Sigmoid colon (tissue), 7 donors: ENCODE measurements around the gene UBAP1L. TPM values are rescaled to one million over a fixed set of nuclear protein-coding genes. Genes with fewer than 3 reads are reported as not detected.
"Not testable (repeated sequence)": the region's sequence is repeated elsewhere in the genome, so short reads cannot be mapped to it uniquely, and the experiment has no call there.

Source experiments
- DNase-seq: peaks from one replicate; pipeline ENCODE4 v3.0.0-alpha.2; 2019
- H3K27ac ChIP-seq, 4 donors: fragments of 200-600 bp; sonication (generic); one replicate each; pipeline ENCODE4 v1.5.1; 2016 to 2019; ENCODE audit warnings: mild to moderate bottlenecking in 1 of 4
- H3K27me3 ChIP-seq, 3 donors: fragments of 200-600 bp; sonication (generic); one replicate each; pipeline ENCODE4 v1.5.1; 2019; ENCODE audit warnings: mild to moderate bottlenecking in 1 of 3
- H3K36me3 ChIP-seq, 4 donors: fragments of 200-600 bp; sonication (generic); one replicate each; pipeline ENCODE4 v1.5.1; 2016 to 2019
- H3K4me1 ChIP-seq, 4 donors: fragments of 200-600 bp; sonication (generic); one replicate each; pipeline ENCODE4 v1.5.1; 2017 to 2019
- H3K4me3 ChIP-seq, 4 donors: fragments of 200-600 bp; sonication (generic); one replicate each; pipeline ENCODE4 v1.5.1; 2017 to 2019; ENCODE audit warnings: mild to moderate bottlenecking in 2 of 4, moderate library complexity in 1 of 4
- H3K9me3 ChIP-seq, 4 donors: fragments of 200-600 bp in 3 of 4; sonication (generic) in 3 of 4; one replicate each; pipeline versions ENCODE4 v1.5.1 to v1.6.1; 2013 to 2019
- EP300 ChIP-seq, 4 donors: sonication (generic); formaldehyde crosslinking; IDR thresholded peaks; one replicate each; pipeline ENCODE4 v1.6.1; 2017; ENCODE audit warnings: antibody characterized with exemption in 4 of 4
- POLR2A ChIP-seq, 2 donors: fragments of 450-650 bp; IDR thresholded peaks; one replicate each; pipeline ENCODE4 v1.6.1; 2016; ENCODE audit warnings: antibody characterized with exemption in 2 of 2, mild to moderate bottlenecking in 2 of 2, moderate library complexity in 2 of 2
- POLR2AphosphoS5 ChIP-seq, 4 donors: sonication (generic); formaldehyde crosslinking; IDR thresholded peaks; one replicate each; pipeline ENCODE4 v1.6.1; 2017; ENCODE audit warnings: antibody characterized with exemption in 4 of 4
- WGBS, 2 donors: extraction: QIAGEN DNeasy Blood & Tissue Kit; methylation state at CpG; one replicate each; pipeline ENCODE4 v1.1.7; 2013; 5-methylcytosine and 5-hydroxymethylcytosine counted together
- intact Hi-C: fragments of 100-400 bp; cut with DNase I; formaldehyde crosslinking; loops from one replicate; pipeline ENCODE4 v1.15.1; 2023
- polyA plus RNA-seq, 3 donors: library from polyadenylated mRNA; stranded (reverse); fragments of 200-250 nt; gene quantifications; one replicate each; pipeline ENCODE4 v1.2.3, GENCODE V29; 2013
- total RNA-seq, 4 donors: library from RNA; depleted of rRNA; stranded (reverse); fragments of >200 nt; gene quantifications; one replicate each; pipeline ENCODE4 v1.1.0, GENCODE V29; 2016
- TF ChIP-seq, protein P1 (sequence below), 4 experiments: fragments of 450-650 bp in 3 of 4; fragments of 200-600 bp in 1 of 4; IDR thresholded peaks; one replicate each; pipeline ENCODE4 v1.5.1; 2016 to 2019; ENCODE audit warnings: antibody characterized with exemption in 4 of 4, mild to moderate bottlenecking in 3 of 4, moderate library complexity in 2 of 4
- donor health status: healthy with polysubstance abuse.
- donor health status: Bipolar disorder and iron deficiency.
- donor health status: healthy.

UBAP1L gene
- total and polyA plus RNA-seq, 7 donors = 0.23 to 5.7 (median 4.0) TPM; not detected in 1

- H3K4me1 ChIP-seq = peaks cover 0 to 41% (median 34%) of the 10 kb centered on the region in 4 donors
- TF ChIP-seq POLR2A (IDR thresholded peaks at IDR 0.05) = no peak
- TF ChIP-seq, protein P1, sequence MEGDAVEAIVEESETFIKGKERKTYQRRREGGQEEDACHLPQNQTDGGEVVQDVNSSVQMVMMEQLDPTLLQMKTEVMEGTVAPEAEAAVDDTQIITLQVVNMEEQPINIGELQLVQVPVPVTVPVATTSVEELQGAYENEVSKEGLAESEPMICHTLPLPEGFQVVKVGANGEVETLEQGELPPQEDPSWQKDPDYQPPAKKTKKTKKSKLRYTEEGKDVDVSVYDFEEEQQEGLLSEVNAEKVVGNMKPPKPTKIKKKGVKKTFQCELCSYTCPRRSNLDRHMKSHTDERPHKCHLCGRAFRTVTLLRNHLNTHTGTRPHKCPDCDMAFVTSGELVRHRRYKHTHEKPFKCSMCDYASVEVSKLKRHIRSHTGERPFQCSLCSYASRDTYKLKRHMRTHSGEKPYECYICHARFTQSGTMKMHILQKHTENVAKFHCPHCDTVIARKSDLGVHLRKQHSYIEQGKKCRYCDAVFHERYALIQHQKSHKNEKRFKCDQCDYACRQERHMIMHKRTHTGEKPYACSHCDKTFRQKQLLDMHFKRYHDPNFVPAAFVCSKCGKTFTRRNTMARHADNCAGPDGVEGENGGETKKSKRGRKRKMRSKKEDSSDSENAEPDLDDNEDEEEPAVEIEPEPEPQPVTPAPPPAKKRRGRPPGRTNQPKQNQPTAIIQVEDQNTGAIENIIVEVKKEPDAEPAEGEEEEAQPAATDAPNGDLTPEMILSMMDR (IDR thresholded peaks at IDR 0.05) = no peak
- TF ChIP-seq POLR2AphosphoS5 (IDR thresholded peaks at IDR 0.05) = no peak
- TF ChIP-seq EP300 (IDR thresholded peaks at IDR 0.05) = no peak
- intact Hi-C loops = no loop called here
- no peak for DNase-seq
- no peak overlapping the region for H3K27ac ChIP-seq
- H3K4me3 ChIP-seq = no peak overlapping the region
- no peaks in the 10 kb centered on the region for H3K9me3 ChIP-seq
- no peaks in the 10 kb centered on the region for H3K36me3 ChIP-seq
- H3K27me3 ChIP-seq = peaks cover 0 to 7% (median 0%) of the 10 kb centered on the region in 3 donors
- WGBS, 2 donors = 73 to 78% methylated on average over 85 of the region's 85 CpGs
These were observed 37.6 kb downstream of the UBAP1L start for GRCh38 chr15:65077291-65077980.

- Histone ChIP-seq H3K27ac (peak within 1 kb of the TSS in 1 of 4 donors; percentile 34), H3K9me3 (no peaks in the 10 kb centered on the region), H3K4me1 (peaks cover 0 to 41% (median 34%) of the 10 kb centered on the region in 4 donors), H3K36me3 (no peaks in the 10 kb centered on the region), H3K4me3 (no peak within 1 kb of the TSS), H3K27me3 (peaks cover 0 to 7% (median 0%) of the 10 kb centered on the region in 3 donors)
- 87 to 89% methylated on average over 73 of the region's 73 CpGs for WGBS, 2 donors
- intact Hi-C loops = no loop called here
- TF ChIP-seq, protein P1 (IDR thresholded peaks at IDR 0.05) = no peak
- TF ChIP-seq EP300 (IDR thresholded peaks at IDR 0.05) (no peak), POLR2AphosphoS5 (IDR thresholded peaks at IDR 0.05) (no peak), POLR2A (IDR thresholded peaks at IDR 0.05) (no peak)
- DNase-seq = no peak
These were observed 38.3 kb downstream of the UBAP1L start, which contains the start of gene KBTBD13 for GRCh38 chr15:65076486-65077290. Gene KBTBD13 (plus strand): TSS chr15:65076746. CDS start chr15:65076816, 70 bp downstream.

GRCh38 chr15:65075607-65076395 is 39.2 kb downstream of the UBAP1L start:
- H3K27me3 ChIP-seq, H3K4me3 ChIP-seq, H3K36me3 ChIP-seq, DNase-seq, H3K9me3 ChIP-seq, intact Hi-C loops: not testable (repeated sequence)
- WGBS, 2 donors = 67 to 90% methylated on average over 12 of the region's 12 CpGs
- H3K4me1 ChIP-seq = peaks cover 0 to 41% (median 36%) of the 10 kb centered on the region in 4 donors
- peak overlapping the region in 1 of 4 donors; percentile 34 for H3K27ac ChIP-seq

GRCh38 chr15:65074946-65075345 is 40.1 kb downstream of the UBAP1L start:
- H3K4me1 ChIP-seq = peaks cover 0 to 48% (median 44%) of the 10 kb centered on the region in 4 donors

GRCh38 chr15:65072617-65073016 is 42.4 kb downstream of the UBAP1L start:
- DNase-seq = no peak
- Histone ChIP-seq H3K4me1 (peaks cover 0 to 64% (median 61%) of the 10 kb centered on the region in 4 donors), H3K36me3 (no peaks in the 10 kb centered on the region), H3K9me3 (no peaks in the 10 kb centered on the region), H3K27me3 (peaks cover 0 to 7% (median 0%) of the 10 kb centered on the region in 3 donors), H3K4me3 (no peak overlapping the region), H3K27ac (peak overlapping the region; percentile 83 to 96 (median 94))
- 91 to 92% methylated on average over 3 of the region's 3 CpGs for WGBS, 2 donors
- no peak for TF ChIP-seq EP300 (IDR thresholded peaks at IDR 0.05)
- TF ChIP-seq POLR2A (IDR thresholded peaks at IDR 0.05) = no peak
- TF ChIP-seq, protein P1 (IDR thresholded peaks at IDR 0.05) = no peak
- TF ChIP-seq POLR2AphosphoS5 (IDR thresholded peaks at IDR 0.05) = no peak
- intact Hi-C loops = no loop called here

More at GRCh38 chr15:65074946-65075345, 40.1 kb downstream of the UBAP1L start:
- intact Hi-C loops, H3K9me3 ChIP-seq, H3K4me3 ChIP-seq, H3K36me3 ChIP-seq, DNase-seq, H3K27ac ChIP-seq, H3K27me3 ChIP-seq: not testable (repeated sequence)
- WGBS, 2 donors = 90 to 96% methylated on average over 20 of the region's 22 CpGs
